Tongue (tissue), 2 donors: Measurements from ENCODE around the gene ULK3. TPM values are rescaled to one million over a fixed set of nuclear protein-coding genes. Genes with fewer than 3 reads are reported as not detected.

Experiments used
- DNase-seq: peaks from one replicate; pipeline ENCODE4 v3.0.0-alpha.2; 2015
- total RNA-seq: library from RNA; depleted of rRNA; stranded (reverse); fragments of >200 nt; gene quantifications from one replicate; pipeline ENCODE4 v1.2.3, GENCODE V29; 2014

ULK3 gene
- total RNA-seq, 1 donor from 2014 or later: 49.2 TPM

- DNase-seq: no peak
Observed at GRCh38 chr15:74799255-74799855, 43.6 kb downstream of the ULK3 start.

GRCh38 chr15:74798388-74799254 is 44.3 kb downstream of the ULK3 start:
- no peak for DNase-seq

GRCh38 chr15:74795966-74796625 is 46.9 kb downstream of the ULK3 start:
- no peak for DNase-seq

- DNase-seq: no peak
Observed at GRCh38 chr15:74794970-74795349, 48.0 kb downstream of the ULK3 start.

GRCh38 chr15:74794248-74794969 is 48.5 kb downstream of the ULK3 start:
- no peak for DNase-seq

GRCh38 chr15:74793135-74794028 is 49.6 kb downstream of the ULK3 start:
- no peak for DNase-seq

GRCh38 chr15:74792227-74793016 is 50.5 kb downstream of the ULK3 start:
- DNase-seq: no peak

GRCh38 chr15:74791667-74792066 is 51.3 kb downstream of the ULK3 start:
- no peak for DNase-seq

- no peak for DNase-seq
Observed at GRCh38 chr15:74791007-74791406, 51.9 kb downstream of the ULK3 start.

- DNase-seq: peak; percentile 73
Observed at GRCh38 chr15:74790080-74790916, 52.7 kb downstream of the ULK3 start.

- DNase-seq: no peak
Observed at GRCh38 chr15:74789741-74790079, 53.2 kb downstream of the ULK3 start.

- DNase-seq: no peak
Observed at GRCh38 chr15:74789171-74789631, 53.8 kb downstream of the ULK3 start.

GRCh38 chr15:74788683-74789151 is 54.2 kb downstream of the ULK3 start:
- no peak for DNase-seq

GRCh38 chr15:74788042-74788682 is 54.8 kb downstream of the ULK3 start:
- DNase-seq: no peak

- DNase-seq: peak; percentile 50
Observed at GRCh38 chr15:74787251-74788041, 55.5 kb downstream of the ULK3 start.

- DNase-seq: no peak
Observed at GRCh38 chr15:74786551-74787165, 56.3 kb downstream of the ULK3 start.
